ENCODE measurements around the gene SKAP2.

Gene SKAP2

GRCh38 chr7:26735976-26736600 is 128.3 kb downstream of the SKAP2 start:
- DNase-seq = no peak

DNA sequence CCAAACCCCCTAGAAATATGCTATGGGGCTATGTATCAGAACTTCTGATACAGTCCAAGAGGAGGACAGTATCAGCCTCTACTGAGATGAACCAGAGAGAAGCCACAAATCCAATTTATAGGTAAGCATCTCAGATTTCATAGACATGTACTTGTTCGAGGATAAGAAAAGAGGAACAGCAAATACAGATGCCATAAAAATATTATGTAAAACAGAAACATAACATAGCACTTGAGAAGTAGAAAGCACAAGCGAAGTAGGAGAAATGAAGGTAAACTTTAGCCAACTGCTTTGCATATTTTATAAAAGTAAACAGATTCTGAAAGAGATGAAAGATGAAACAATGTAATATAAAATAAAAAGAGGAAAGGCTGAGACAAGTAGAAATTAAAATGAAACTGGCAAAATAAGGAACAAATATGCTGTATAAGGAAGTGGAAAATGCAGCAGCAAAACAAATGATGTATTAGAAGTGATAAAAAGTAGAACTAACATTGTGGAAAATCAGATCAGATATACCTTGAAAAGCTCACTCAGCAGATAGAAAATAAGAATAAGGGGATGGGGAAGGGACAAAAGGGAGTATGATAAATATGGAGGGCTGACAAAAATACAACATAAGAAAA is 135.1 kb downstream of the SKAP2 start:
- DNase-seq = no peak

DNA sequence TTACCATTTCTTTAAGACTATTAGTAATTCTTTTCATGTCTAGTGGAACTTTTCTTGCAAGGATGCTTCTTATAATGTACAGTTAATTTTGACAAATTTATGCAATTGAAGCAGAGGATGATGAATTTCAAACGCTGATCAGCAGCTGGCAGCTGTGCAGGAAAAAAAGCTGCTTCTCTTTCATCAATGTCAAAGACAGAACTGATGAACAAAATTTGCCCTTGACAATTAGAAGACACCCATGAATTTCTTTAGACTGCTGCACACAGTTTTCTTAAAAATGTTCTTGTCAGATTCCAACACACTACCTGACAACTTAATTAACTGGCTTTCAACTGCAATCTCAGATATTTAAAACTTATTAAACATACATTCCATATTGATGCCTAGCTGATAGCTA is 138.3 kb downstream of the SKAP2 start:
- no peak for DNase-seq

DNA sequence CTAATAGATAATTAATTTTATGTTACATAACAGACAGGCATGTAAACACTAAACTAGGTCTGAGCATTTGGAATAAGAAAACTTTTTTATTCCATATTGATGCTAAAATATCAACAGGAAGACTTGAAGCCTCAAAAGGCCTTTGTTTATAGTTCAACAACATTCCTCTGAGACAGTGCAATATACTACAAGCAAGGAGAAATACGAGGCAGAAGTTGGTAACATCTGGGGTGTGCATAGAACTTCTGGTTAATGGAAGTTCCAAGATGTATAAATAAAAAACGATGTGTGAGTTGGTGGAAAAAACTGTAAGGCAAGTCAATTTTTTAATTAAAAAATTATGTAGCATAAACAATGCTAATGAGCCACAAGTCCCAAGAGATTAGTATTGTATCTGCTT is 139.6 kb downstream of the SKAP2 start:
- no peak for DNase-seq

DNA sequence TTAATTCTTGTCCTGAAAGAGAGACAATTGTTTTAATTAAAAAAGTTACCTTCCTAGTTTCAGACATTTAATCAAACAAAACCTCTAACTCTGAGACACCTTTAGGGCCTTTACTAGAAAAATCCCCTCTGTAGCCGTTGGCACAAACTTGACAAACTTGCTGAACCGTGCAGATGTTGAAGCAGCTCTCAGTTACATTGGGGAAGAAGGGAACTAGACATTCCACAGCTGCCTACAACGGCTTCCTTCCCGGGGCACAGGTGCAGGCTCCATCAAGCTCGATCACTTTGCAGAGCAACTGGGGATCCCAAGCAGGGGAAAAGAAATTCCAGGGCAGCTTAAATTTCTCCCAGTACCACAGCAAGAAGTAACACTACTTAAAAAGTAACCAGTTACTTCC is 141.3 kb downstream of the SKAP2 start:
- DNase-seq = no peak

GRCh38 chr7:26721450-26721849 is 142.9 kb downstream of the SKAP2 start:
- DNase-seq = no peak

- no peak for DNase-seq
Measured at GRCh38 chr7:26718063-26718462, 146.3 kb downstream of the SKAP2 start.

DNA sequence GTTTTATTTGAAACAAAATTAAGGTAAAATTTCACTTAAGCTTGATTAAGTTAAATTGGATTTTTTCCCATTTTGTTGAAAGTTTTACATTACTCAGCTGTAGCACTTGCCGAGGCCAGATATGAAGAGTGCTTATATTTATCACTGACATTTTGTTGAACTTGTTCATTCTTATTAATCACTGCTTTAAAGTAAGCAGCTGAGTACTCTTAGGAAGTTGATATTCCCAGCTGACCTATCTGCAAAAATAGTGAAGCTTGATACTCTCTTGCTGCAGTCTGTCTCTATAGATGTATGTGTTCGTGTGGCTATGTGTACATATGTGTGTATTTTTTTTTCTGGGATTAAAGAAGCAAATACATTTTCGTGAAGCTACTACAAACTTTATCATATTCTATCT is 150.0 kb downstream of the SKAP2 start:
- no peak for DNase-seq

DNA sequence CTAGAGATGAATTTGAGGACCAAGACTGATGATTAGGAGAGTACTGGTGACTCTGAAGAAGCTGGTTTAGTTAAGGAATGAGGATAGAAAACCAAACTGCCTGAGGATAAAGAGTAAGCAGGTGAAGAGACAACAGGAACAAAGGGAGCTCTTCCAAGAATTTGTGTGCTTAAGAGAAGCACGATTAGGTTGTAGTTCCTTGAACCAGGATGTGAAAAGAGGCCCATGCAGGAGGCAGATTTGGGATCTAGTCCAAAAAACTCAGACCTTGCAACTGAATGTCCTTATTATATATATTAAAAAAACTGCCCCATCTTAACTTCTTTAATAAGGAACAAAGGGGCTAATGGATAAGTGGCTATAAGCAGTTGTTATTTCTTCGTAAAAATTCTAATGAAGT is 150.4 kb downstream of the SKAP2 start:
- no peak for DNase-seq

- DNase-seq = no peak
Measured at GRCh38 chr7:26709210-26709990, 155.0 kb downstream of the SKAP2 start.

- DNase-seq = peak; percentile 13
Measured at GRCh38 chr7:26705567-26705966, 158.8 kb downstream of the SKAP2 start.

GRCh38 chr7:26704786-26705185 is 159.6 kb downstream of the SKAP2 start:
- DNase-seq = no peak

GRCh38 chr7:26704036-26704435 is 160.4 kb downstream of the SKAP2 start:
- DNase-seq = no peak

- no peak for DNase-seq
Measured at GRCh38 chr7:26700893-26701292, 163.5 kb downstream of the SKAP2 start.

DNA sequence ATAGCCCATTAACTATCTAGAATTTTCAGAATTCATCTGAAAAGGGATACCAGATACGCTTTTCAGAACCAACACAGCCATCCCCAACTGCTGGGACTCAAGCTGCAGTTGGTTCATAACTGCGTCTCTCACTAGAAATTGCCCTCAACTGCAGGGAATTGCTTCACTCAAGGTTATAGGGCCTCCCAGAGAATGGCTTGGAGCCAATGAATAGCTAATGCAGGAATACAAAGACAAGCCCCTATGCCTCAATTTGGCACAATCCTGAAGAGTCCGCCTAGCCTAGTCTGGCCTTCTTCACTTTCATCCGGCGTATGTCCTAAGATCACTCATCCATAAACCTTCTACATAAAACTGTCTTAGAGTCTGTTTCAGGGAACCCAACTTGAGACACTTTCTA is 164.0 kb downstream of the SKAP2 start:
- no peak for DNase-seq

DNA sequence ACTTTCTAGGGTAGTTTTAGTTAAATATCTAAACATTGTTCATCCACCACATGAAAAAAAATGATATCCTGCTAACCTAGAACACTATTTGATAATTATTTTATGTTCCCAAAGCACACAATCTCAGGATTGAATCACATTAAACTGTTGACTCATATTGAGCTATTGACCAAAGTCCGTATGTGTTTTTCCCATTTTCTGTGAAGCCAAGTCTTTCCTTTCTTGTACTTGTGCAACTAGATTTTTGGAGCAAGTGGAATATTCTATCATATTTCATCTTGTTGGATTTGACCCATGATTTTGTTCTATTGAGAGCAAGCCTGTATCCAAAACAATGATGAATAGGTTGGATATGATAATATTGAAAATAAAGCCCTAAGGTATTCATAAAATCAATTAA is 164.6 kb downstream of the SKAP2 start:
- no peak for DNase-seq

DNA sequence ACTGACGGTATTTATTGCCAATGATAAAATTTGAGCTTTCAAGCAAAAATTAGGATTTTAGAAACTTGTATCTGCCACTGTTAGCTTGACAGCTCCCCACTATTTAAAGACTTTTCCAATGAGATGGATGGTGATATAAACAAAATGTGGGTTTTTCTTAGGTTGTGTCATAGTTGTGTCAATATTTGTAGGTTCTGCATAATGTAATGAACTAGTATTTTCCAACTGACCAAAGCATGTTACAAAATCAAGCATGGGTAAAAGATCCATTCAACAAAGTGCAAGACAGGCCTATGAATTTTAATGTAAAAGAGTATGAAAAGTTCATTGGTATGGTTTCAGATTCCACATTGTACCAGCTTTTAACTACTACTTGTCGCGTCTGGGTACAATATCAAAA is 165.6 kb downstream of the SKAP2 start:
- DNase-seq = no peak

- no peak for DNase-seq
Measured at GRCh38 chr7:26698194-26698593, 166.2 kb downstream of the SKAP2 start.

DNA sequence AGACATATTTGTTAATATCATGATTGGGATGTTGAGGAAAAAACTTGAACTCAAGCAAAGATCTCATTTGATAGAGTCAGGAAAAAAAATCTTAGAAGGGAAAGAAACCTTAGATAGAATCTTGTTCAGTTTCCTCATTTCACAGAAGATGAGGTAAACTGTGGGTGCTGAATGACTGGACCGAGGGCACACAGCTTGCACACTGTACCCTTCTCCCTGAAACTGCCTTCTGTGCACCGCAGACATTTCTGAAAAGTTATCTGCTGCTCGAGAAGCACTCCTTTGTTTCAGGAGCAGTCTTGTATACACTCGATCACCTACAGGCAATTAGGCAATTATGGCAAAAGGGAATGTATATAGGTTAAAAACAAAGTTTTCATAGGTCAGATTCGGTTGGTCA is 167.4 kb downstream of the SKAP2 start:
- DNase-seq = no peak

DNA sequence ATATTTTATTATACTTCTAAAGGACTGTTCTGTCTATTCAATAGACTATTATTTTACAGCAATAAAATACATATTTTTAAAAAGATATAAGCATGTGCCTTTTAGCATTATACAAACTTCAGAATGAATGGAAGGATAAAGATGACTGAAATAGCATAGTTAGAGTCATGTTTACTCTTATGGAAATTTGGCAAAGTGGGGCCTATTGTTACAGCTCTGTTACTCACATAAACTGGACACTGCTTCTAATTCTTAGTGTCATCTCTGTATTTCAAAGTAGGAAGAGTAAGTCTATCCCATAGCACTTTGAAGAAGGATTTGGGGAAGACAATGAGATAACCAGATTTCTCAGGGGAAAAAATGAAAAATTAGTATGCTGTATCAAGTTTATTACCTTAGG is 168.2 kb downstream of the SKAP2 start:
- no peak for DNase-seq

GRCh38 chr7:26694713-26695112 is 169.7 kb downstream of the SKAP2 start:
- no peak for DNase-seq

- DNase-seq = no peak
Measured at GRCh38 chr7:26694141-26694540, 170.2 kb downstream of the SKAP2 start.

- DNase-seq = no peak
Measured at GRCh38 chr7:26691886-26692285, 172.5 kb downstream of the SKAP2 start.

DNA sequence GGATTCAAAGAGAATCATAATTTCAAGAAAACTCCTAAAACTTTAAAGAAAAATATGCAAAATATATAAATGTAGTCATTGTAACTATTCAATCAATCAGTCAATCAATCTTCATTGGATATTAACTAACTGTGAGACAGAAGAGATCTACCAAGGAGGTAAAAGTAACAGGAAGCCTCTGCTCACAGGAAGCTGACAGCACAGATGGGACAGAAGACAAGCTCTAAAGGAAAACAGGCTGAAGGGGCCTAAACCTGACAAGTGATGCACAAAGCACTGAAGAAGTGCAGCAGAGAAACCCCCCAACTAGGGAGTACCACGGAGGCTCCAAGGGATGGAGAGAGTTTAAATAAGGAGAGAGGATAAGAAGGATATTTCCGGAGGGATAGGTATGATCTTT is 173.0 kb downstream of the SKAP2 start:
- DNase-seq = no peak

All from NCI-H510A treated with DMSO at 0.1 percent for 48 hours (cell line).